MM.1S (cell line): ENCODE results near the gene ERFL.

ENCODE experiments used
- EZH2 ChIP-seq: fragments of 300-600 bp; sonication (generic); optimal IDR thresholded peaks from 2 replicates; pipeline ENCODE3; 2017; ENCODE audit warnings: low read depth, mild to moderate bottlenecking, antibody characterized with exemption, low read length, mixed read lengths
- TF ChIP-seq, protein P1 (sequence below): fragments of 300-600 bp; sonication (generic); IDR thresholded peaks from 2 replicates; pipeline ENCODE4 v1.5.1; 2016; ENCODE audit warnings: antibody characterized with exemption, low read length, mixed read lengths

- TF ChIP-seq, protein P1, sequence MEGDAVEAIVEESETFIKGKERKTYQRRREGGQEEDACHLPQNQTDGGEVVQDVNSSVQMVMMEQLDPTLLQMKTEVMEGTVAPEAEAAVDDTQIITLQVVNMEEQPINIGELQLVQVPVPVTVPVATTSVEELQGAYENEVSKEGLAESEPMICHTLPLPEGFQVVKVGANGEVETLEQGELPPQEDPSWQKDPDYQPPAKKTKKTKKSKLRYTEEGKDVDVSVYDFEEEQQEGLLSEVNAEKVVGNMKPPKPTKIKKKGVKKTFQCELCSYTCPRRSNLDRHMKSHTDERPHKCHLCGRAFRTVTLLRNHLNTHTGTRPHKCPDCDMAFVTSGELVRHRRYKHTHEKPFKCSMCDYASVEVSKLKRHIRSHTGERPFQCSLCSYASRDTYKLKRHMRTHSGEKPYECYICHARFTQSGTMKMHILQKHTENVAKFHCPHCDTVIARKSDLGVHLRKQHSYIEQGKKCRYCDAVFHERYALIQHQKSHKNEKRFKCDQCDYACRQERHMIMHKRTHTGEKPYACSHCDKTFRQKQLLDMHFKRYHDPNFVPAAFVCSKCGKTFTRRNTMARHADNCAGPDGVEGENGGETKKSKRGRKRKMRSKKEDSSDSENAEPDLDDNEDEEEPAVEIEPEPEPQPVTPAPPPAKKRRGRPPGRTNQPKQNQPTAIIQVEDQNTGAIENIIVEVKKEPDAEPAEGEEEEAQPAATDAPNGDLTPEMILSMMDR, result no peak
- TF ChIP-seq EZH2, result no peak
Measured at GRCh38 chr19:41888926-41889325, 39.3 kb downstream of the ERFL start.
